Hematopoietic multipotent progenitor cell treated with erythropoietin and hydrocortisone succinate and interleukin-3 and kit ligand, for 4 days (in vitro differentiated cells): ENCODE data around the gene RITA1.
"Not testable (repeated sequence)": the region's sequence is repeated elsewhere in the genome, so short reads cannot be mapped to it uniquely, and the experiment has no call there.

Experiments
- DNase-seq: peaks from one replicate; pipeline ENCODE4 v3.0.0-alpha.2; 2015

The RITA1 gene

GRCh38 chr12:113185180-113186032 is at the start of gene RITA1, which contains the start of gene DDX54:
TSS of gene RITA1 (plus strand) at chr12:113185721. CDS start at chr12:113186747, 1,026 bp downstream.
TSS of gene DDX54 (minus strand) at chr12:113185478. CDS start at chr12:113185451, 27 bp downstream.
- peak; percentile 88 for DNase-seq

- peak; percentile 86 for DNase-seq
Measured at GRCh38 chr12:113136128-113136989, 49.2 kb upstream of the RITA1 start.

- no peak for DNase-seq
Measured at GRCh38 chr12:113136990-113137511, 48.5 kb upstream of the RITA1 start.

- DNase-seq, result no peak
Measured at GRCh38 chr12:113137861-113138783, 47.4 kb upstream of the RITA1 start.

GRCh38 chr12:113138826-113139225 is 46.7 kb upstream of the RITA1 start:
- DNase-seq, result no peak

- no peak for DNase-seq
Measured at GRCh38 chr12:113140706-113141105, 44.8 kb upstream of the RITA1 start.

GRCh38 chr12:113141716-113142115 is 43.8 kb upstream of the RITA1 start:
- not testable (repeated sequence) for DNase-seq

- peak; percentile 73 for DNase-seq
Measured at GRCh38 chr12:113142173-113142885, 43.2 kb upstream of the RITA1 start.

- no peak for DNase-seq
Measured at GRCh38 chr12:113142886-113143332, 42.6 kb upstream of the RITA1 start.

- no peak for DNase-seq
Measured at GRCh38 chr12:113143959-113144358, 41.6 kb upstream of the RITA1 start.

GRCh38 chr12:113144806-113145205 is 40.7 kb upstream of the RITA1 start:
- no peak for DNase-seq

GRCh38 chr12:113145720-113146551 is 39.6 kb upstream of the RITA1 start:
- DNase-seq, result no peak

GRCh38 chr12:113146999-113147398 is 38.5 kb upstream of the RITA1 start:
- no peak for DNase-seq

GRCh38 chr12:113149361-113150150 is 36.0 kb upstream of the RITA1 start, which contains the start of gene CFAP73:
TSS of gene CFAP73 (plus strand) at chr12:113149724. CDS start at chr12:113149858, 134 bp downstream.
- peak; percentile 61 for DNase-seq

GRCh38 chr12:113151655-113152054 is 33.9 kb upstream of the RITA1 start:
- DNase-seq, result no peak

GRCh38 chr12:113152196-113152834 is 33.2 kb upstream of the RITA1 start:
- DNase-seq, result no peak

GRCh38 chr12:113152835-113153814 is 32.4 kb upstream of the RITA1 start:
- DNase-seq, result peak; percentile 90
